KBM-7 (cell line): Measurements from ENCODE around the gene CD59.
A peak's percentile ranks its signal among the peaks of the same experiment; 100 is the strongest.

Source experiments
- DNase-seq: peaks from one replicate; pipeline ENCODE4 v3.0.0-alpha.2; 2015
- in situ Hi-C: fragments of 300-500 bp; cut with MboI; formaldehyde crosslinking; loops from 2 replicates; pipeline ENCODE4 v1.14.3; 2020; ENCODE audit warnings: low sequenced_read_pairs, low pct_unique_long_range_greater_than_20kb, mixed read lengths

The CD59 gene, protein sequence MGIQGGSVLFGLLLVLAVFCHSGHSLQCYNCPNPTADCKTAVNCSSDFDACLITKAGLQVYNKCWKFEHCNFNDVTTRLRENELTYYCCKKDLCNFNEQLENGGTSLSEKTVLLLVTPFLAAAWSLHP

DNA sequence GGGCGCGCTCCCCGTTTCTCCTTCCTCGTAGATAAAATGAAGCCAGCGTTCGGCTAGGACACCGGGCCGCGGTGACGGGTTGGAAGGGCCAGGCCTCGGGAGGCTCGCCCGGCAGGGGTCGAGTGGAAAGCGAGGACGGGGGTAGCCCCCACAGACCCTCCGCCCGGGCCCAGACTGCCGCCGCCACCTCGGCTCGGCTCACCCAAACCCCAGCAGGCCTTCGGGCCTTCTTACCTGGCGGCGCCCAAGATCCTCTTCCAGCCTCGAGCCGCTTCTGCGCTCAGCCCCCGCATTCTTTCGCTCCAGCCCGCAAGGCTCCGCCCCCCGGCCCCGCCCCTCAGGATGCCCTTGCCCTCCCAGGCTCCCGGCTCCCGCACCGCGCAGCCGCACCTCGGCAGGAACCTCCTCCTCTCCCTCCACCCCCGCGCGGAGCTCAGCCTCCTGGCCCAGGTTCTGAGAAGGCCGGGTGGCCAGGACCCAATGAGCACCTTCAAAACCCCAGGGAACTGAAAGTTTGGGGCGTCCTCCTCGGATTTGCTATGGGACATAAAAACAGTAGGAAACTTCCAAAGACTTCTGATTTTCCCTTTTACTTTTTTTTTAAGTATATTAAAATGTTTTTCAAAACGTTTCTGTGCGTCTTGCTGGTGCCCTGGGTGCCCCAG is at the start of gene CD59:
CD59 (minus strand) TSS at position 276 of the 665 bp plus-strand sequence. CDS start 13,978 bp downstream, outside the sequence.
- in situ Hi-C loops: no loop called here
- DNase-seq: peak; percentile 86

DNA sequence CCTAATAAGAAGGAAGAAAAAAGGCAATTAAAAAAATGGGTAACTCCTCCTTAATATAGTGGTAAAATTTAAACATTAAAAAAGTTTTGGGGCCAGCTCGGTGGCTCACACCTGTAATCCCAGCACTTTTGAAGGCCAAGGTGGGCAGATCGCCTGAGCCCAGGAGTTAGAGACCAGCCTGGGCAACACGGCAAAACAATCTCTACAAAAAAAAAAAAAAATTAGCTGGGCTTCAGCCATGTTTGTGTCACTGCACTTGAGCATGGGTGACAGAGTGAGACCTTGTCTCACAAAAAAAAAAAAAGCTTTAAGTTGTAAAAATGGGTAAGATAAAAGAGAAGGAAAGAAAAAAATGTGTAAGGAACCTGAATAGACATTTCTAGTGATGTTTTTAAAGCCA is 49.4 kb upstream of the CD59 start:
- in situ Hi-C loops: no loop called here
- no peak for DNase-seq

DNA sequence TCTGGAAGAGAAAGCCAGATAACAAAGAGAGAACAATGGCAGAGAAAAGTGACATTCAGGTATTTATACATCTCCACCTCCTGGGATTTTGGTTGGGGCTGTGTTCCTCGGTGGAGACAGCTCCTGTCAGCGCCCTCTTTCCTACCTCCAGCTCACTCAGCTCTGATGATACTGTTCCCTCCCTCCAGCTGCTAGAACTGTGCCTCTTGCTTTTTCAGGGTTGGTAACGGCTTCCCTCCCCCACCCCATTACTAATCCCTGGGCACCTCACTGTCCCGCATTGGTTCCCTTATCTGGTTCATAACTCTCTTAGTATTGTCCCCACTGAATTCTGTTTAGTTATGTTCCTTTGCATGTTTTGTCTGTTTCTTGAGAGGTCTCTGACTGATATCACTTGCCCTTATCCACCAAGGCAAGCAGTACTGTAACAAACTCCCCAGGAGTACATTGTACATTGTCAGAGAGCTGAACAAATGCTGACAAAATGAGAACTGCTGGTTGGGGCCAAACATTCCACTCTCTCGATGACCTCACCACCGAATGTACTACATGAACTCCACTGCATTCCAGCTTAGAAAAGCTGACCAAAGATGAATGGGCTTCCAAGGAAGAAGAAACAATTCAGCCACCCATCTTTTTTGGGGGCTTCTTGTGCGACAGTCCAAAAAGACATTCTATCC is 43.8 kb upstream of the CD59 start:
- DNase-seq: no peak
- in situ Hi-C loops: no loop called here

GRCh38 chr11:33778675-33779074 is 42.5 kb upstream of the CD59 start:
- peak; percentile 14 for DNase-seq
- in situ Hi-C loops: no loop called here

DNA sequence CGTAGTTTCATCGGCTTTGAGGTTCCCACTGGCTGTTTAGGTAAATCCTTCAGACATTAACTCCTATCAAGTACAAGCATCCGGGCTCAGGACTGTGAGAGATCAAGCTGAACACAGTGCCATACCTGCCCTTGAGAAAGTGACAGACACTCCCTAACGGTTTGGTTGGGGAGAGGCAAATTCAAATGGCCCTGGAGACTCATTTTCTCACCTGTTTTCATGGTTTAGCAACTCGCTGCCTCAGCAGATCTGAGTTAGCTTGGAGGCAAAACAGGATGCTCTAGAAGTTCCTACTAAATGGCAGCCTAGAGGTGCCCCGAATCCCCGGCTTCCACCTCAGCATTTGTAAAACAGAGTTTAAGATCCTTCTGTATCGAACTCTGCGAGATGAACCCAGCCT is 41.7 kb upstream of the CD59 start:
- no peak for DNase-seq
- in situ Hi-C loops: no loop called here

- in situ Hi-C loops: no loop called here
- no peak for DNase-seq
Observed at GRCh38 chr11:33775832-33776470, 39.7 kb upstream of the CD59 start.

- in situ Hi-C loops: no loop called here
- DNase-seq: no peak
Observed at GRCh38 chr11:33775467-33775807, 39.2 kb upstream of the CD59 start.

DNA sequence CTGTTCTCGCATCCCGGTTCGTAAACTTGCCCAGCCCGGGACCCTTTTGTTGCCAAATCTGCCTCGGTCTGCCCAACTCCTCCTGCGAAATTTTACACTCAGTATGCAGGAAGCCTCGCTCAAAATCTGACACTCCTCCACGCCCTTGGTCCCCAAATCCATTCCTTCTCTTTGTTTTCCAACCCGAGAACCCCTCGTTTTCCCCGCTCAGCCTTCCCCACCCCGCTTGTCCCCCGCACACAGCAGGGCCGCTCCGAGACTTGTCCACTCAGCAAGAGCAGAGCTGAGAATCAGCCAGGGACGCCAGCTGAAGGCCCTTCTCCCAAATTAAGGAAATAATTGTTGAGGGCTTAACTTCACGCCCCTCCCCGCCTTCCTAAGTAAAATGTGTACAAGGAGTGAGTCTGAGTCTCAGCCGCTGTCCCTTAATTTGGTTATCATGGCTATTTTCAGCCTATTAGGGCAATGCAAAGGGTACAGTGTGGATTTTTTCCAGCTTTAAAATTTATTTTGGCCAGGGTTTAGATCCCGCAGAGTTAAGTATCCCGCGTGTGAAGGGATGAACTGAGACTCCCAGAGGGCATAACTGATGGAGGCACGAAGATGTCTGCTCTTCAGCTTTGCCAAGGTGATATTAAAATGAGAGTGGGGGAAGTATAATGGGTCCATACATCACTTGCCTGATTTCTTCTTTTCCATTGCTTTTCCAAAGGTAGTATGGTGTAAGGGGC is 38.7 kb upstream of the CD59 start:
- no peak for DNase-seq
- in situ Hi-C loops: no loop called here

DNA sequence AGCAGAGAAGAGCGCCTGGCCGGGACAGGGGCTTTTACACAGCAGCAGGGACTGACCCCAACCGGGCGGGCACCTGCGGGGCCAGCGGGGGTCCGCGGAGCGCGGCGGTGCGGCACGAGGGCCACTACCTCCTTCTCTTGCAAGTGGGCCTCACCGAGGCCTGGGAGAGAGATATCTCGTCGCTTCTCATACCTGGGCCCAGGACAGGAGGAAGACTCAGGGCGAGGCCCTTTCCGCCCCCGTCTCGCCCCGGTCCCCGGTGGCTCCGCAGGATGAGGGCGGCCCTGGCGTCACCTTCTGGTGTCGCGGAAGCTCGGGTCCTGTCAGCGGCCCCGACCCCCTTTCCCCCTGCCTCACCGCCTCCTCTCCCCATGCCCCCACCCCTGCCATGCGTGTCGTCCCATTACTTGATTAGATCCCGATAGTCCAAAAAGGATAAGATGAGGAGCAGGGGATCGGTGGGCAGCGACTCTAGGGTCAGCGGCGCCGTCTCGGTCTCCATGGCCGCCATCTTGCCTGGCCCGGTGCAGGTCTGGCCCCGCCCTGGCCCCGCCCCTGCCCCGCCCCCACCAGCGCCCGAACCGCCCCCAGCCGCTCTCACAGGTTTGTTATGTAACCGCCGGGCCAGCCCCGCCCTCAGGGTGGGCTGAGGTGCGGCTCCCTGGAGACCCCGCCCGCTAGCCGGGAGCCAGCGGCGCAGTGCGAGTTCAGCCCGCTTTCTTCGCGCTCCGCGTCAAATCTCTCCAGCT is 37.9 kb upstream of the CD59 start, which contains the start of gene FBXO3:
FBXO3 (minus strand) TSS at position 534 of the 749 bp plus-strand sequence; CDS start at position 511, 23 bp downstream.
- in situ Hi-C loops: no loop called here
- peak; percentile 81 for DNase-seq

GRCh38 chr11:33773404-33773986 is 37.3 kb upstream of the CD59 start:
- DNase-seq: peak; percentile 15
- in situ Hi-C loops: no loop called here

DNA sequence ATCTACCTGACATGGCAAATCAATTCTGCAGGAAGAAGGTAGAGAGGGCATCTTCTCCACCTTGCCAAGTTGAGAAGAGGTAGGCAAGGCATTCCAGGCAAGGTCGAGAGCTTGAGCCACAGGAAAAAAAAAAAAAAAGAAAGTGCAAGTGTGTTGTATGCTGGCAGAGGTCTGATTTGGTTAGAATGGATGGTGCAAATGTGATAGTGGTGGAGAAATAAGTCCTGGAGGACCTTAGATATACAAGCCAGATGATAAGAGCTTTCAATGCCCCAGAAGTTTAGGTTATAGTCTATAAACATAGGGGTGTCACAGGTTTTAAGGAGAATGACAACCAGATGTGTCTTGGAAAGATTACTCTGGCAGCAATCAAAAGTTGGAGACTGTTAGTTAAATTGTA is 36.6 kb upstream of the CD59 start:
- in situ Hi-C loops: no loop called here
- no peak for DNase-seq

DNA sequence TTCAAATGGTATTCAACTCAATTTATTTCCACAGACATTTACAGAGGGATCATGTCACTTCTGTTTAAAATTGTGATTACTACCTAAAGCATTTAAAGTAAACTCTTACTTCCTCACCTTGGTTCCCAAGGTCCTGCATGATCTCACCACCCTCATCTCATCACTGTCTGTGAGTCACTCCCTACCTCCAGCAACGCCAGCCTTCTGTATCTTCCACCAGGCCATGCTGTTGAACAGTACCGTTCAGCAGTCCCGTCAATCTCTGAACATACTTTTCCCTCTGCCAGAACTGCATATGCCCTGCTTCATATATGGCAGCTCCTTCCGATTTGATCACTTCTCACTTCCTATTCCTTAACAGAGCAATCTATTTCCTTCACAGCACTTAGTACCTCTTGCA is 36.1 kb upstream of the CD59 start:
- in situ Hi-C loops: no loop called here
- DNase-seq: no peak

DNA sequence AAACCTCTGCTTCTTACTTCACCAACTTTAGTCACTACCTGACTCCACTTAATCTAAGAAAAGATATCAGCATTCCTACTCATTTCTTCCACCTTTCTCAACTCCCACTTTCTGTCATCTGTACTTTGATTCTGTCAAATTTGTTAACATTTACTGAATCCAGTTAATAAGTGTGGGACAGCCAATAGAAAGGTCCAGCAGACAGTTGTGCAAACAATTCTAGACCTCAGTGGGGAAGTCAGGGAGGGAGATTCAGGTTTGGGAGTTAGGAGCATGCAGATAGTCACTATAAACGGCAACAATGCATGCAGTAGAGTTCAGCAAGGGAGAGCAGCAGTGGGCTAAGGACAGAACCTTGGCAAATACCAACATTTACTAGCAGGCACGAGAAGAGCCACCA is 34.0 kb upstream of the CD59 start:
- in situ Hi-C loops: no loop called here
- no peak for DNase-seq

DNA sequence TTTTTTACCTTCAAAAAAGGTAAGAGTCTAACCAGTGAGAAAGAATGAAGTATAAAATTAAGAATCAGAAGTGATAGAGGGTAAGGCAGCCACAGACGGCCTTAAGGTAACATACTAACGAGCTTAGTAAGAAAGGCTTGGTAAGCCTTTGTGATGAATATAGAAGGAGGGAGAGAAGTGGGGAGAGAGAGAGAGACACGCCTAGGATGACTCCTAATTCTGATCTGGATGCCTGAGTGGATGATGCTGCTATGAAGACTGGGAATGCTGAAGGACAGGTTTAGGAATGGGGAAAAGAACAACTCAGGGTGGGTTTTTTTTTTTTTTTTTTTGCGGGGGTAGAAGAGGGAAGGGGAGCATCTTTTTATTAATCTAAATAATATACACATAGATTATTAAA is 33.3 kb upstream of the CD59 start:
- DNase-seq: no peak
- in situ Hi-C loops: no loop called here

DNA sequence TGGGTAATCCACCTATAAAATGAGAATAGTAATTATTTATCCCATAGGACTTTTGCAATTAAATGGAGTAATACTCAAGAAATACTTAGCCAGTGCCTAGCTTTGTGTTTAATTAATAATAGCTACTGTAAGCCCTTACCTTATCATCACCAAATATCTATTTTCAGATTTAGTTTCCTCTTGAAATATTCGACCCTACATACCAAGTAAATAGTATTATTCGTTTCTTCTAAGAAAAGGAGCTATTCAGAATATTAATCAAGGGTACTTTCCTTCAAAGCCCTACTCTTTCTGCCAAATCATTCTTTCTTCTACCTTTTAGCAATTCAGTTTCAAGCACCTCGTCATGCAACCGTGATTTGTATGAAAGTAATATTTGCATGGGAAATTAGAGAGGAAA is 31.4 kb upstream of the CD59 start:
- no peak for DNase-seq
- in situ Hi-C loops: no loop called here

DNA sequence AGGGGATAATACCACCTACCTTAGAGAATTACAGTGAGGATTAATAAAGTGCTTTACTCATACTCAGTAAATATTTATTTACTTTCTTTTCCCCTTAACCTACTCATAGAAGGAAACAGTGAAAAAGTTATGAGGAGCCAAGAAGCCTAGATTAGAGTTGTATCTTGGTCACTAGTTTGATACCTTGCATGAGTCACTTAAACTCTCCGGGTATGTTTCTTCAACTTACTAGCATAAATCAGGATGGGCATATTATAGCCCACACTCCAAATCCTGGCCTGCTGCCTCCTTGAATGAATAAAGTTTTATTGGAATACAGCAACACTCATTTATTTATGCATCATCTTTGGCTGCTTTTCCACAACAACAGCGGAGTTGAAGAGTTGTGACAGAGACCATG is 29.9 kb upstream of the CD59 start:
- in situ Hi-C loops: no loop called here
- no peak for DNase-seq

DNA sequence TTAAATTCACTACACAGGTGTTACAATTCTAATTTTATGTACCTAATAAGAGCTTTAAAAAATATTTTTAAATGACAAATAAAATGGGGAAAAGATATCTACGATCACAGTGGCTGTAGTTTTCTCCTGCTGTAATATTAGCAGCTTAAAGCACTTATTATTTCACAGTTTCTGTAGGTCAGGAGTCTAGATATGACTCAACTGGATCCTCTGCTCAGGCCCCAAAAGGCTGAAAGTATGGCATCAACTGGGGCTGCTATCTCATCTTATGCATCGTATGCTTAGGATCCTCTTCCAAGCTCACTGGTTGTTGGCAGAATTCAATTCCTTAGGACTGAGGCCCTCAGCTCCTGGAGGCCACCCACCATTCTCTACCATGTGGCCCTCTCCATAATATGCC is 25.2 kb upstream of the CD59 start:
- no peak for DNase-seq
- in situ Hi-C loops: no loop called here

DNA sequence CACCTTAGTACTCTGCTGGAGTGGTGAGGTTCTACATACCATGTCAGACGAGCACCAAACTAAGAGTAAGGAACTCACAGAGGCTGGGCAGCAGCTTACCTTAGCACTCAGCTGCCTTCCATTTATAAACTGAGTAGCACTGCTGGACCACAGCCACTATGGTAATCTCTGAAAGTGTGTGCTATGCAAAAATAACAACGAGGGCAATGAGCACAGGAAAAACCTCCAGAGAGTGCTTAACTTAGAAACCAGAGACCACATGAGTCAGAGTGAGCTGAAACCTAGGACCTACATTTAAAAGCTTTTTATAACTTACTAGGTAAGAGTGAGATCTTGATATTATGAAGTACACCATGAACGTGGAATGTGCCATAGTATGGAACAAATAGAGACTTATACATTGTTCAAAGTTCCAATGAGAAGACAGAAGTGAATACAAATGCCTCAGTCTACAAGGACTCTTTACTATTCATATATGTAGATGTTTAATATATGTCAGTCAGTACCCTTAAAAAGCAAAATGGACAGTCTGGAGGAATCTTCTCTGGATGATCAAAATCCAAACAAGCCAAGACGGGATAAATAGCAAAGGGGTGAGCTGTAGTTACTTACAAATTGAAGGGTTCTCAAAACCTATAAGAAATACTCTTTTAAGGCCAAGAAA is 17.2 kb upstream of the CD59 start:
- DNase-seq: no peak
- in situ Hi-C loops: no loop called here
